ENCODE results near the gene GRID1.

GRID1 gene

GRCh38 chr10:86356296-86356695, 10.3 kb downstream of the GRID1 start (continued):
- TF ChIP-seq ZNF404 (tag by site-specific recombination; IDR thresholded peaks at IDR 0.05) (no peak), ZNF837 (tag by site-specific recombination; IDR thresholded peaks at IDR 0.05) (no peak), HOXD13 (CRISPR knock-in tag; IDR thresholded peaks at IDR 0.05; ENCODE audit: borderline replicate concordance) (no peak), ZNF549 (tag by site-specific recombination; IDR thresholded peaks at IDR 0.05) (no peak), ZNF169 (tag by site-specific recombination; IDR thresholded peaks at IDR 0.05) (no peak), ZNF677 (tag by site-specific recombination; IDR thresholded peaks at IDR 0.05) (no peak), SP2 (tag by site-specific recombination; IDR thresholded peaks at IDR 0.05) (no peak)

GRCh38 chr10:86355571-86356038, 11.0 kb downstream of the GRID1 start:
- no peaks in the 10 kb centered on the region for H3K9me3 ChIP-seq (ENCODE audit: control insufficient read depth, insufficient read depth, low read depth, low read length)
- ChIA-PET POLR2A (no interaction called here), CTCF (interaction anchor here (1.2 kb wide), 1 partner anchor 569 kb away, joined by 3 read pairs; no protein-coding TSS in a partner anchor)
- no peaks in the 10 kb centered on the region for H3K4me1 ChIP-seq (ENCODE audit: control insufficient read depth, insufficient read depth, low read length)
- TF ChIP-seq ZNF174 (tag by site-specific recombination; IDR thresholded peaks at IDR 0.05) (no peak), KLF17 (tag by site-specific recombination; IDR thresholded peaks at IDR 0.05) (no peak), PRDM4 (tag by site-specific recombination; IDR thresholded peaks at IDR 0.05) (no peak), ZBTB20 (tag by site-specific recombination; IDR thresholded peaks at IDR 0.05) (no peak), ZNF416 (tag by site-specific recombination; IDR thresholded peaks at IDR 0.05) (no peak), ELK4 (IDR thresholded peaks at IDR 0.05; ENCODE audit: borderline replicate concordance, low read depth, low read length) (no peak), ZNF623 (tag by site-specific recombination; IDR thresholded peaks at IDR 0.05) (no peak), GFI1B (tag by site-specific recombination; IDR thresholded peaks at IDR 0.05) (no peak), ZNF530 (tag by site-specific recombination; IDR thresholded peaks at IDR 0.05; ENCODE audit: low read depth) (no peak), SP2 (tag by site-specific recombination; IDR thresholded peaks at IDR 0.05) (no peak), PRDM1 (tag by site-specific recombination; IDR thresholded peaks at IDR 0.05) (no peak), KLF7 (tag by site-specific recombination; IDR thresholded peaks at IDR 0.05; ENCODE audit: borderline replicate concordance) (no peak), ZNF639 (tag by site-specific recombination; IDR thresholded peaks at IDR 0.05) (no peak), ZNF776 (tag by site-specific recombination; IDR thresholded peaks at IDR 0.05; ENCODE audit: borderline replicate concordance) (no peak), ZFP37 (tag by site-specific recombination; IDR thresholded peaks at IDR 0.05) (no peak), ZNF501 (tag by site-specific recombination; IDR thresholded peaks at IDR 0.05) (no peak)
- H3K36me3 ChIP-seq (ENCODE audit: control insufficient read depth in 2 of 2, insufficient read depth in 1 of 2, low read length in 2 of 2), result peaks cover 0 to 7% of the 10 kb centered on the region in 2 experiments; a peak in 1 of 3 replicates
- no peak overlapping the region for H3K27ac ChIP-seq (ENCODE audit: extremely low read depth, low read depth, low read length)
- H3K4me3 ChIP-seq (ENCODE audit: low read depth, low read length), result no peak overlapping the region
